Measurements from ENCODE around the gene FZD2.
"Not testable (repeated sequence)": the region's sequence is repeated elsewhere in the genome, so short reads cannot be mapped to it uniquely, and the experiment has no call there.

Gene FZD2

GRCh38 chr17:44561237-44561623 is 3.9 kb downstream of the FZD2 start:
- peaks cover 5% of the 10 kb centered on the region; the same call in 1 of the 2 replicates for H3K36me3 ChIP-seq (ENCODE audit: insufficient read depth, low read length)
- no peak overlapping the region for H2AFZ ChIP-seq (ENCODE audit: low read depth, low read length)
- no peak overlapping the region for H3K27ac ChIP-seq (ENCODE audit: low read length)
- no peaks in the 10 kb centered on the region; the same call in 1 of the 2 replicates for H4K20me1 ChIP-seq (ENCODE audit: insufficient read depth, low read length)
- no peak overlapping the region for H3K9ac ChIP-seq (ENCODE audit: low read depth, low read length)
- H3K4me2 ChIP-seq (ENCODE audit: insufficient read depth, low read length), result no peak overlapping the region
- ATAC-seq (ENCODE audit: insufficient read depth, low read depth) (no peak), DNase-seq (no peak)
- H3K79me2 ChIP-seq (ENCODE audit: insufficient read depth, low read length), result no peaks in the 10 kb centered on the region
- no peak for TF ChIP-seq CTCF (IDR thresholded peaks at IDR 0.05; ENCODE audit: borderline replicate concordance, extremely low read depth, low read length, poor library complexity, severe bottlenecking)
- peaks cover 22% of the 10 kb centered on the region for H3K4me1 ChIP-seq (ENCODE audit: insufficient read depth, low read length)
- peaks cover 2% of the 10 kb centered on the region for H3K27me3 ChIP-seq (ENCODE audit: insufficient read depth, low read length, poor library complexity)
- H3K4me3 ChIP-seq (ENCODE audit: low read depth in 1 of 2, low read length in 2 of 2), result no peak overlapping the region
- peaks cover 2% of the 10 kb centered on the region for H3K9me3 ChIP-seq (ENCODE audit: insufficient read depth, low read length, severe bottlenecking)

- Histone ChIP-seq H3K9me3 (ENCODE audit: insufficient read depth, low read length, severe bottlenecking) (peaks cover 7% of the 10 kb centered on the region), H3K27me3 (ENCODE audit: insufficient read depth, low read length, poor library complexity) (no peaks in the 10 kb centered on the region), H3K36me3 (ENCODE audit: insufficient read depth, low read length) (no peaks in the 10 kb centered on the region), H3K79me2 (ENCODE audit: insufficient read depth, low read length) (no peaks in the 10 kb centered on the region), H3K4me3 (ENCODE audit: low read depth in 1 of 2, low read length in 2 of 2) (no peak overlapping the region), H3K9ac (ENCODE audit: low read depth, low read length) (no peak overlapping the region), H3K4me2 (ENCODE audit: insufficient read depth, low read length) (no peak overlapping the region), H2AFZ (ENCODE audit: low read depth, low read length) (no peak overlapping the region), H4K20me1 (ENCODE audit: insufficient read depth, low read length) (no peaks in the 10 kb centered on the region), H3K27ac (ENCODE audit: low read length) (no peak overlapping the region), H3K4me1 (ENCODE audit: insufficient read depth, low read length) (no peaks in the 10 kb centered on the region)
- no peak for ATAC-seq (ENCODE audit: insufficient read depth, low read depth)
- DNase-seq, result no peak
- no peak for TF ChIP-seq EZH2 (IDR thresholded peaks at IDR 0.05; ENCODE audit: borderline replicate concordance, low read depth, low read length, severe bottlenecking)
- no peak for TF ChIP-seq CTCF (IDR thresholded peaks at IDR 0.05; ENCODE audit: borderline replicate concordance, extremely low read depth, low read length, poor library complexity, severe bottlenecking)
These were observed 7.1 kb downstream of the FZD2 start for GRCh38 chr17:44564429-44564828.

GRCh38 chr17:44565866-44566443 is 8.7 kb downstream of the FZD2 start:
- no peak overlapping the region for H3K4me3 ChIP-seq (ENCODE audit: low read depth in 1 of 2, low read length in 2 of 2)

GRCh38 chr17:44568311-44568944 is 11.1 kb downstream of the FZD2 start:
- H3K27ac ChIP-seq (ENCODE audit: low read length); H4K20me1 ChIP-seq (ENCODE audit: insufficient read depth, low read length); H3K79me2 ChIP-seq (ENCODE audit: insufficient read depth, low read length); H3K27me3 ChIP-seq (ENCODE audit: insufficient read depth, low read length, poor library complexity); H3K4me1 ChIP-seq (ENCODE audit: insufficient read depth, low read length); H2AFZ ChIP-seq (ENCODE audit: low read depth, low read length); DNase-seq; H3K4me3 ChIP-seq (ENCODE audit: low read depth in 1 of 2, low read length in 2 of 2); H3K9ac ChIP-seq (ENCODE audit: low read depth, low read length); H3K4me2 ChIP-seq (ENCODE audit: insufficient read depth, low read length); ATAC-seq (ENCODE audit: insufficient read depth, low read depth); H3K36me3 ChIP-seq (ENCODE audit: insufficient read depth, low read length); H3K9me3 ChIP-seq (ENCODE audit: insufficient read depth, low read length, severe bottlenecking): not testable (repeated sequence)

More at GRCh38 chr17:44565866-44566443, 8.7 kb downstream of the FZD2 start:
- no peak for ATAC-seq (ENCODE audit: insufficient read depth, low read depth)
- Histone ChIP-seq H2AFZ (ENCODE audit: low read depth, low read length) (no peak overlapping the region), H3K27me3 (ENCODE audit: insufficient read depth, low read length, poor library complexity) (no peaks in the 10 kb centered on the region), H3K4me1 (ENCODE audit: insufficient read depth, low read length) (no peaks in the 10 kb centered on the region), H3K9ac (ENCODE audit: low read depth, low read length) (no peak overlapping the region), H3K27ac (ENCODE audit: low read length) (no peak overlapping the region), H3K4me2 (ENCODE audit: insufficient read depth, low read length) (no peak overlapping the region), H3K36me3 (ENCODE audit: insufficient read depth, low read length) (no peaks in the 10 kb centered on the region), H3K9me3 (ENCODE audit: insufficient read depth, low read length, severe bottlenecking) (peaks cover 7% of the 10 kb centered on the region), H3K79me2 (ENCODE audit: insufficient read depth, low read length) (no peaks in the 10 kb centered on the region), H4K20me1 (ENCODE audit: insufficient read depth, low read length) (no peaks in the 10 kb centered on the region)
- no peak for DNase-seq
- peak; percentile 43 for TF ChIP-seq CTCF (IDR thresholded peaks at IDR 0.05; ENCODE audit: borderline replicate concordance, extremely low read depth, low read length, poor library complexity, severe bottlenecking)
- TF ChIP-seq EZH2 (IDR thresholded peaks at IDR 0.05; ENCODE audit: borderline replicate concordance, low read depth, low read length, severe bottlenecking), result no peak
